ENCODE results near the gene RSKR. TPM values are rescaled to one million over a fixed set of nuclear protein-coding genes. Genes with fewer than 3 reads are reported as not detected.

RSKR gene
- total RNA-seq, 1 experiment from 2014 or later, result 5.8 TPM

Other genes starting within 250 kb of the RSKR start
- not detected in 2 replicates for gene SEBOX, start 249.0 kb downstream of the RSKR start, total RNA-seq (2014; rRNA removed; shearing (Covaris generic))
- gene VTN, start 243.9 kb downstream of the RSKR start, total RNA-seq (2014; rRNA removed; shearing (Covaris generic)), result not detected in 2 replicates
- 3.9 and 10.9 TPM in 2 replicates for gene SARM1, start 242.5 kb downstream of the RSKR start, total RNA-seq (2014; rRNA removed; shearing (Covaris generic))
- gene SLC46A1, start 208.0 kb downstream of the RSKR start, total RNA-seq (2014; rRNA removed; shearing (Covaris generic)), result 2.2 and 2.4 TPM in 2 replicates
- not detected in 2 replicates for gene SLC13A2, start 140.5 kb downstream of the RSKR start, total RNA-seq (2014; rRNA removed; shearing (Covaris generic))
- not detected in 2 replicates for gene FOXN1, start 107.8 kb downstream of the RSKR start, total RNA-seq (2014; rRNA removed; shearing (Covaris generic))
- gene UNC119, start 61.6 kb downstream of the RSKR start, total RNA-seq (2014; rRNA removed; shearing (Covaris generic)), result 57.8 and 58.4 TPM in 2 replicates
- 34.1 and 43.0 TPM in 2 replicates for gene PIGS, start 42.7 kb downstream of the RSKR start, total RNA-seq (2014; rRNA removed; shearing (Covaris generic))
- 17.1 and 18.4 TPM in 2 replicates for gene ALDOC, start 37.3 kb downstream of the RSKR start, total RNA-seq (2014; rRNA removed; shearing (Covaris generic))
- 84.5 and 93.0 TPM in 2 replicates for gene SPAG5, start 15.2 kb downstream of the RSKR start, total RNA-seq (2014; rRNA removed; shearing (Covaris generic))
- 160 and 168 TPM in 2 replicates for gene BLTP2, start 31.0 kb upstream of the RSKR start, total RNA-seq (2014; rRNA removed; shearing (Covaris generic))
- gene SDF2, start 47.7 kb upstream of the RSKR start, total RNA-seq (2014; rRNA removed; shearing (Covaris generic)), result 49.3 and 64.3 TPM in 2 replicates
- gene SUPT6H, start 48.0 kb upstream of the RSKR start, total RNA-seq (2014; rRNA removed; shearing (Covaris generic)), result 48.7 and 52.3 TPM in 2 replicates
- gene PROCA1, start 97.7 kb upstream of the RSKR start, total RNA-seq (2014; rRNA removed; shearing (Covaris generic)), result 0.80 and 1.3 TPM in 2 replicates
- gene RAB34, start 103.7 kb upstream of the RSKR start, total RNA-seq (2014; rRNA removed; shearing (Covaris generic)), result 134 and 141 TPM in 2 replicates
- gene RPL23A, start 105.8 kb upstream of the RSKR start, total RNA-seq (2014; rRNA removed; shearing (Covaris generic)), result 1,148 and 1,282 TPM in 2 replicates
- 28.8 and 29.9 TPM in 2 replicates for gene TLCD1, start 112.0 kb upstream of the RSKR start, total RNA-seq (2014; rRNA removed; shearing (Covaris generic))
- gene NEK8, start 114.6 kb upstream of the RSKR start, total RNA-seq (2014; rRNA removed; shearing (Covaris generic)), result 3.2 and 4.5 TPM in 2 replicates
- 68.7 and 80.7 TPM in 2 replicates for gene TRAF4, start 129.8 kb upstream of the RSKR start, total RNA-seq (2014; rRNA removed; shearing (Covaris generic))
- 4.4 and 11.9 TPM in 2 replicates for gene FAM222B, start 228.6 kb upstream of the RSKR start, total RNA-seq (2014; rRNA removed; shearing (Covaris generic))
- 35.4 and 47.1 TPM in 2 replicates for gene ERAL1, start 240.8 kb upstream of the RSKR start, total RNA-seq (2014; rRNA removed; shearing (Covaris generic))